Measurements from ENCODE around the gene BANF2.

The BANF2 gene

DNA sequence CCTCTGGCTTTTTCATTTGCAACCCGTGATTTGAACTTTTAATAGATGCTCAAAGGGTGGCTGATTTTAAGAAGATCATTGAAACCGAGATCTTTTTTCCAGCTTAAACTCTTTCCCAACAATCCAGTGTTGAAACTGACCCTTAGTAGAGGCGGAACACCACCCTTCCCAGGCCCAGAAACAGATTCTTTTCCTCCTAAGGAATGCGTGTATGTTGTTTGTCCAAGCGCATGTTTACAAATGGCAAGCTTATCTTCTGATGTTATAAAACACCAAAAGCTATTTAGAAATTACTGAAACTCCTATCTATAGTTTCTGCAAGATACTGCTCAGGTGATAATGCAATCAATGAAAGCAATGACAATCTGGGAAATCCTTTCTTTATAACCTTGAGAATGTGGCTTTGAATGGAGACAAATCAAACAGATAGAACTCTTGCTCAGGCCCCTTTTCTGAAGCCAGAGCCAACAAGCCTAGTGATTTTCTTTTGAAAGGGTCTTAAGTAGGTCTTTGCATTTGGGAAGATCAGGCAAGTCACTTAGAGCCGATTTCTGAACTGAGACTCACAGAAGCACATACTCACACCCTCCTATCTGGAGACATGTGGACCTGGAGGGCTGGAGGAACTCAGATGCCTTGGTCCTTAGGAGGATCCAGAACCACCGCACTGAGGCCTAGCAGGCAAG lies 9.1 kb downstream of the BANF2 start:
- ChIA-PET POLR2A (no interaction called here), CTCF (interaction anchor here (2.3 kb wide), 1 partner anchor 26 kb away, joined by 14 read pairs; the partner anchor contains the start of gene RRBP1)
- TF ChIP-seq FOXM1 (IDR thresholded peaks at IDR 0.05; ENCODE audit: borderline replicate concordance) (no peak), ZNF384 (IDR thresholded peaks at IDR 0.05) (no peak), L3MBTL2 (conservative IDR thresholded peaks at IDR 0.05) (no peak), FOXK2 (IDR thresholded peaks at IDR 0.05) (no peak), NFRKB (IDR thresholded peaks at IDR 0.05) (no peak), BHLHE40 (IDR thresholded peaks at IDR 0.05; ENCODE audit: borderline replicate concordance) (no peak), FOXA1 (IDR thresholded peaks at IDR 0.05) (no peak), ELF4 (IDR thresholded peaks at IDR 0.05) (no peak), ARNT (IDR thresholded peaks at IDR 0.05) (no peak), TARDBP (IDR thresholded peaks at IDR 0.05) (no peak)
- TF ChIP-seq, protein P1, sequence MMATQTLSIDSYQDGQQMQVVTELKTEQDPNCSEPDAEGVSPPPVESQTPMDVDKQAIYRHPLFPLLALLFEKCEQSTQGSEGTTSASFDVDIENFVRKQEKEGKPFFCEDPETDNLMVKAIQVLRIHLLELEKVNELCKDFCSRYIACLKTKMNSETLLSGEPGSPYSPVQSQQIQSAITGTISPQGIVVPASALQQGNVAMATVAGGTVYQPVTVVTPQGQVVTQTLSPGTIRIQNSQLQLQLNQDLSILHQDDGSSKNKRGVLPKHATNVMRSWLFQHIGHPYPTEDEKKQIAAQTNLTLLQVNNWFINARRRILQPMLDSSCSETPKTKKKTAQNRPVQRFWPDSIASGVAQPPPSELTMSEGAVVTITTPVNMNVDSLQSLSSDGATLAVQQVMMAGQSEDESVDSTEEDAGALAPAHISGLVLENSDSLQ (IDR thresholded peaks at IDR 0.05), result no peak
- DNase-seq (ENCODE audit: extremely low spot score), result no peak

DNA sequence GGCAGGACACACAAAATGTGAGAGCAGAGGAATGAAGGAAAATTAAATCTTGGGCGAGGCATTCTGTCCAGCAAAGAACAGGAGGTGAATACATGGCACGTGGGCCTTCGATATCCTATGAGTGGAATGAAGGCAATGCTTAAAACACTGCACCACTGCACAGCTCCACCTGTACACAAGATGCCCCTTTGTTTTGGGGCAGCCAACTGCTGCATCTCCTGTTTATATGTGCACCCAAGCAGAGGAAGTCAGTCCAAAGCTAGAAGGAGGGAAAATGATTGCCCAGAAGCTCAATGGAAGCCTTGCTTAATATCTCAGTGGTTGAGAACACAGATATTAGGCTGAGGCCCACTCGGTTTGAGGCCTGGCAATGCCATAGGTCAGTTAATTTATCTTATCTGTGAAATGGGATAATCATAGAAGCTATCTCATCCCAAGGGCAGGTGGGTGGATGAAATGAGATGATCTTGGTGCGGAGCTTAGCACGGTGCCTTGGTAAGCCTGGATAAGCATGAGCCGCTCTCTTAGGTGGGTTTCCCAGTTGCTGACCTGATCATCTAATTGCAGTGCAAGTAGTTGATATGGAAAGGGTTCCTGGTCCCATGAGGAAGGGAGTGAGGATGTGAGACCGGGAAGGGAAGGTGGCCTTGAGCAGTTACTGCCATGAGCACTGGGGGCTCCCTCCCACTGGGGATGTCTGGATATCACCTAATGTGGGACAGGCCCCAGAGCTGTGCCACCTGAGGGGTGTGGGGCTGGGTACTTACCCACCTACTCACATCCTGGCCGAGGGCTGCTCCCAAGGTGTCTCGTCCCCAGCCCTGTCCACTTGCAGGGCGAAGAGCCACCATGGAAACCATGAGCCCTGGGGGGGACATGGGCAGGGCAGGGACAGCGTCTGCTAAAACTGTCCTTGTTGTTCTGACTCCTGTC lies 9.9 kb downstream of the BANF2 start:
- CTCF ChIA-PET, result interaction anchor here (2.3 kb wide), 1 partner anchor 27 kb away, joined by 14 read pairs; the partner anchor contains the start of gene RRBP1
- TF ChIP-seq CTBP1 (IDR thresholded peaks at IDR 0.05; ENCODE audit: borderline replicate concordance) (no peak), NFRKB (IDR thresholded peaks at IDR 0.05) (no peak), ZNF384 (IDR thresholded peaks at IDR 0.05) (no peak)
- TF ChIP-seq, protein P1 (IDR thresholded peaks at IDR 0.05), result no peak
- no peak for DNase-seq (ENCODE audit: extremely low spot score)
- POLR2A ChIA-PET, result interaction anchor here (1.1 kb wide), 1 partner anchor 27 kb away, joined by 4 read pairs; the partner anchor contains the start of gene RRBP1

DNA sequence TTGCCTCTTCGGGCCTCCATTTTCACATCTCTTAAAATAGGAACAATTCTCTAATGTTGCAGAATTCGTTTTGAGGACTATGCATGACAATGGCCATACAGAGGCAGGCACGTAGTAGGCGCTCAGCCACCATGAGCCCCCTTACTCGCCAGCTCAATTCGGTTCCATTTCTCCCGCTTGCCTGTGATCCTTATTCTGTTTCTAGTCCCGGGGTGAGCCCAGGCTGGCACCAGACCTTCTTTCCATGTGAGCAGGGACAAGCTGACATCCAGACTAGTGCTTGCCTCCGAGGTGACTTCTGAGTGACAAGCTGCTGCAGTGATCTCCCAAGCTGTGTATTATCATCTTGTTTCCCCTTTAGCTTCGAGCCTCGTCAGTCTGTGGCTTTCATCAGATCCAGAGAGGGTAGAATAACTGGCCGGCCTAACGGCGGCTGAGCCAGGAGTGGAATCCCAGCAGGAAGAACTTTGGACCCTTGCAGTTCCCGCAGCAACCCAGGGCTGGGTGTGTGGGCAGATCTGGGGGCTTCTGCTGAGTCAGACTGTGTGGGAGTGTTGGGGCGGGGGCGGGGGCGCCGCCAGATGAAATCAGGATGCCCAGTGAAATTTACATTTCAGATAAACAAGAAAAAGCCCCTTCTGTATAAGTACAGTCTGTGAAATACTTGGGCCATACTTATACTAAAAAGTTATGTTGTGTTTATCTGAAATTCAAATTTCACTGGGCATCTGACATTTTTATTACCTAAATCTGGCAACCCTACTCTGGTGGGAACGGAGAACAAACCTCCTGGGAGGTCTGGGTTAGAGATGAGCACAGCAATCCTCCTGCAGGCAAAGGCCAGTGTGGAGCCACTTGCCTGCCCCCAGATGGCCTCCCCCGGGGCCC lies 10.9 kb downstream of the BANF2 start:
- TF ChIP-seq, protein P1 (IDR thresholded peaks at IDR 0.05), result no peak
- TF ChIP-seq FOXA1 (IDR thresholded peaks at IDR 0.05) (no peak), FOXK2 (IDR thresholded peaks at IDR 0.05) (no peak), ZNF384 (IDR thresholded peaks at IDR 0.05) (no peak), L3MBTL2 (conservative IDR thresholded peaks at IDR 0.05) (no peak), SP1 (IDR thresholded peaks at IDR 0.05) (no peak), ARNT (IDR thresholded peaks at IDR 0.05) (no peak), HDGF (IDR thresholded peaks at IDR 0.05; ENCODE audit: borderline replicate concordance) (no peak), FOXM1 (IDR thresholded peaks at IDR 0.05; ENCODE audit: borderline replicate concordance) (no peak), ELF4 (IDR thresholded peaks at IDR 0.05) (no peak), LEF1 (IDR thresholded peaks at IDR 0.05; ENCODE audit: borderline replicate concordance) (no peak), BHLHE40 (IDR thresholded peaks at IDR 0.05; ENCODE audit: borderline replicate concordance) (no peak), TARDBP (IDR thresholded peaks at IDR 0.05) (no peak), CTBP1 (IDR thresholded peaks at IDR 0.05; ENCODE audit: borderline replicate concordance) (no peak)
- ChIA-PET CTCF (interaction anchor here (2.3 kb wide), 1 partner anchor 28 kb away, joined by 14 read pairs; the partner anchor contains the start of gene RRBP1), POLR2A (interaction anchor here (1.1 kb wide), 1 partner anchor 28 kb away, joined by 4 read pairs; the partner anchor contains the start of gene RRBP1)
- DNase-seq (ENCODE audit: extremely low spot score), result no peak

DNA sequence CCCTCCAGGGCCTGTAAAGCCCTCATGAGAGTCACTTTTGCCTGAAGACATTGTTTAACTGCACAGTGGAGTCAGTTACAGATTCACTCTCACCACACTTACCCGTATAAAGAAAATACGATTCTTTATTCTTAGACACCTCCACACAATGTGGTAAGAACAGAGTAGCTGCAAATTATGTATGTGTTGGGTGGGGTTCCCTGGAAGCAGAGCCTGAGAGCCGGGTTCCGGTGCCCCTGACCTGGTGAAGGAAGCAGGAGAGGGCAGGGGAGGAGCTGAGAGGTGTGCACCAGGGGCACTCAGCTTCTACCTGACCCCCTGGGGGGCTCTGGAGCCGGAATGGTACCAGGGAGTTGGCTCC lies 11.5 kb downstream of the BANF2 start:
- TF ChIP-seq HDGF (IDR thresholded peaks at IDR 0.05; ENCODE audit: borderline replicate concordance) (no peak), CTBP1 (IDR thresholded peaks at IDR 0.05; ENCODE audit: borderline replicate concordance) (no peak), L3MBTL2 (conservative IDR thresholded peaks at IDR 0.05) (no peak), TARDBP (IDR thresholded peaks at IDR 0.05) (no peak), ZNF384 (IDR thresholded peaks at IDR 0.05) (no peak), BHLHE40 (IDR thresholded peaks at IDR 0.05; ENCODE audit: borderline replicate concordance) (no peak), ARNT (IDR thresholded peaks at IDR 0.05) (no peak), FOXM1 (IDR thresholded peaks at IDR 0.05; ENCODE audit: borderline replicate concordance) (no peak), FOXK2 (IDR thresholded peaks at IDR 0.05) (no peak), SP1 (IDR thresholded peaks at IDR 0.05) (no peak), LEF1 (IDR thresholded peaks at IDR 0.05; ENCODE audit: borderline replicate concordance) (no peak), SUZ12 (IDR thresholded peaks at IDR 0.05) (no peak), NFRKB (IDR thresholded peaks at IDR 0.05) (no peak), ELF4 (IDR thresholded peaks at IDR 0.05) (no peak), FOXA1 (IDR thresholded peaks at IDR 0.05) (no peak)
- TF ChIP-seq, protein P1 (IDR thresholded peaks at IDR 0.05), result no peak
- no peak for DNase-seq (ENCODE audit: extremely low spot score)
- CTCF ChIA-PET, result no interaction called here
- POLR2A ChIA-PET, result no interaction called here
